ENCODE results near the gene RABGGTA. TPM values are rescaled to one million over a fixed set of nuclear protein-coding genes. Genes with fewer than 3 reads are reported as not detected.

RABGGTA gene
- polyA plus RNA-seq, 1 experiment: 52.5 TPM

GRCh38 chr14:24254630-24255392 is 16.6 kb downstream of the RABGGTA start:
- no peak for DNase-seq (ENCODE audit: low read depth)
- peaks cover 1% of the 10 kb centered on the region; the same call in 1 of the 2 replicates for H3K36me3 ChIP-seq (ENCODE audit: control insufficient read depth, insufficient read depth, low read length)
- POLR2A ChIA-PET: no interaction called here

GRCh38 chr14:24253936-24254335 is 17.5 kb downstream of the RABGGTA start:
- DNase-seq (ENCODE audit: low read depth): no peak
- no peak for TF ChIP-seq CTCF (IDR thresholded peaks at IDR 0.05; ENCODE audit: insufficient read depth, low read depth, low read length)
- ChIA-PET POLR2A (no interaction called here), CTCF (interaction anchor here (1.1 to 4.0 kb wide), 3 partner anchors 8 to 44 kb away, joined by 4 to 28 read pairs (median 14); partner anchors contain the start of gene TINF2)
- Histone ChIP-seq H3K27me3 (ENCODE audit: control insufficient read depth, insufficient read depth, low read length) (no peaks in the 10 kb centered on the region), H3K36me3 (ENCODE audit: control insufficient read depth, insufficient read depth, low read length) (peaks cover 1% of the 10 kb centered on the region; the same call in 1 of the 2 replicates), H3K4me3 (ENCODE audit: low read depth, low read length) (no peak overlapping the region)

More at GRCh38 chr14:24254630-24255392, 16.6 kb downstream of the RABGGTA start:
- Histone ChIP-seq H3K27me3 (ENCODE audit: control insufficient read depth, insufficient read depth, low read length) (no peaks in the 10 kb centered on the region), H3K4me3 (ENCODE audit: low read depth, low read length) (no peak overlapping the region)
- CTCF ChIA-PET: interaction anchor here (2.8 kb wide), 1 partner anchor 43 kb away, joined by 14 read pairs; no protein-coding TSS in a partner anchor
- TF ChIP-seq CTCF (IDR thresholded peaks at IDR 0.05; ENCODE audit: insufficient read depth, low read depth, low read length): no peak

- Histone ChIP-seq H3K36me3 (ENCODE audit: control insufficient read depth, insufficient read depth, low read length) (peaks cover 1% of the 10 kb centered on the region; the same call in 1 of the 2 replicates), H3K4me3 (ENCODE audit: low read depth, low read length) (no peak overlapping the region), H3K27me3 (ENCODE audit: control insufficient read depth, insufficient read depth, low read length) (no peaks in the 10 kb centered on the region)
- TF ChIP-seq CTCF (IDR thresholded peaks at IDR 0.05; ENCODE audit: insufficient read depth, low read depth, low read length): no peak
- DNase-seq (ENCODE audit: low read depth): no peak
- ChIA-PET CTCF (interaction anchor here (0.8 to 4.0 kb wide), 10 partner anchors 10 to 80 kb away, joined by 3 to 28 read pairs (median 6); partner anchors contain the start of genes CIDEB, DHRS1, LTB4R2 and NOP9), POLR2A (no interaction called here)
Observed at GRCh38 chr14:24252289-24253124, 18.9 kb downstream of the RABGGTA start.

- Histone ChIP-seq H3K36me3 (ENCODE audit: control insufficient read depth, insufficient read depth, low read length) (peaks cover 1% of the 10 kb centered on the region; the same call in 1 of the 2 replicates), H3K27me3 (ENCODE audit: control insufficient read depth, insufficient read depth, low read length) (no peaks in the 10 kb centered on the region), H3K4me3 (ENCODE audit: low read depth, low read length) (no peak overlapping the region)
- no peak for DNase-seq (ENCODE audit: low read depth)
- POLR2A ChIA-PET: no interaction called here
- CTCF ChIA-PET: interaction anchor here (1.0 to 4.0 kb wide), 11 partner anchors 9 to 91 kb away, joined by 3 to 28 read pairs (median 5); partner anchors contain the start of genes CIDEB, DHRS1, LTB4R2 and NOP9
- peak; percentile 15; the same call in 1 of the 2 replicates for TF ChIP-seq CTCF (IDR thresholded peaks at IDR 0.05; ENCODE audit: insufficient read depth, low read depth, low read length)
Observed at GRCh38 chr14:24251880-24252288, 19.5 kb downstream of the RABGGTA start.
